ENCODE measurements around the gene TMEM178B.

Gene TMEM178B

GRCh38 chr7:141481971-141482370 lies 408.1 kb downstream of the TMEM178B start:
- DNase-seq = no peak

GRCh38 chr7:141483044-141483443 lies 409.2 kb downstream of the TMEM178B start:
- DNase-seq = no peak

- DNase-seq = no peak
These were observed 411.0 kb downstream of the TMEM178B start for GRCh38 chr7:141484907-141485306.

- DNase-seq = no peak
These were observed 413.1 kb downstream of the TMEM178B start for GRCh38 chr7:141486959-141487358.

- DNase-seq = no peak
These were observed 416.6 kb downstream of the TMEM178B start for GRCh38 chr7:141490474-141490873.

GRCh38 chr7:141495057-141495456 lies 421.2 kb downstream of the TMEM178B start:
- DNase-seq = no peak

- DNase-seq = no peak
These were observed 423.5 kb downstream of the TMEM178B start for GRCh38 chr7:141497391-141497790.

GRCh38 chr7:141500608-141501007 lies 426.7 kb downstream of the TMEM178B start:
- DNase-seq = no peak

GRCh38 chr7:141501451-141501850 lies 427.6 kb downstream of the TMEM178B start:
- DNase-seq = no peak

- peak in 1 of 2 experiments; percentile 74 for DNase-seq
These were observed 437.4 kb downstream of the TMEM178B start for GRCh38 chr7:141511316-141511675.

GRCh38 chr7:141511676-141512396 lies 438.0 kb downstream of the TMEM178B start:
- peak; percentile 71 to 85 for DNase-seq

GRCh38 chr7:141512597-141512996 lies 438.7 kb downstream of the TMEM178B start:
- no peak for DNase-seq

GRCh38 chr7:141513720-141514119 lies 439.9 kb downstream of the TMEM178B start:
- no peak for DNase-seq

- no peak for DNase-seq
These were observed 442.1 kb downstream of the TMEM178B start for GRCh38 chr7:141515941-141516340.

- no peak for DNase-seq
These were observed 445.8 kb downstream of the TMEM178B start for GRCh38 chr7:141519623-141520022.

GRCh38 chr7:141522657-141523342 lies 448.9 kb downstream of the TMEM178B start:
- DNase-seq = no peak

- DNase-seq = no peak
These were observed 452.2 kb downstream of the TMEM178B start for GRCh38 chr7:141525973-141526514.

GRCh38 chr7:141527076-141527475 lies 453.2 kb downstream of the TMEM178B start:
- no peak for DNase-seq

- DNase-seq = no peak
These were observed 454.5 kb downstream of the TMEM178B start for GRCh38 chr7:141528399-141528798.
